A673 (cell line): Measurements from ENCODE around the gene KCNMA1. TPM values are rescaled to one million over a fixed set of nuclear protein-coding genes. Genes with fewer than 3 reads are reported as not detected.

Source experiments
- BruUV-seq: library from RNA; stranded (reverse); fragments of 400-500 nt; replicated peaks from 2 replicates; lab custom pipeline; 2021; lab: Mats Ljungman, UMichigan
- CTCF ChIA-PET: fragments of 300-600 bp; sonication (Branson Sonifier 250); formaldehyde crosslinking; loops from one replicate; lab custom pipeline; 2022; ENCODE audit warnings: antibody characterized with exemption; lab: Charles Lee
- POLR2A ChIA-PET: fragments of 300-600 bp; sonication (Branson Sonifier 250); formaldehyde crosslinking; loops from one replicate; lab custom pipeline; 2022; ENCODE audit warnings: antibody characterized with exemption; ENCODE audit not compliant: low non-redundant PET; lab: Charles Lee
- DNase-seq: peaks from one replicate; pipeline ENCODE4 v3.0.0-alpha.2; 2015; ENCODE audit warnings: low spot score
- H3K27ac ChIP-seq: fragments of 200-600 bp; sonication (generic); 2 replicates; pipeline ENCODE4 v1.5.1; 2016; ENCODE audit warnings: mixed run types, low read depth, mild to moderate bottlenecking, mixed read lengths, antibody characterized with exemption, low read length; ENCODE audit not compliant: poor library complexity, severe bottlenecking
- H3K27me3 ChIP-seq: fragments of 200-600 bp; sonication (generic); replicated peaks from 2 replicates; pipeline ENCODE4 v1.6.1; 2017; ENCODE audit warnings: mixed run types, low read depth, mild to moderate bottlenecking, mixed read lengths, antibody characterized with exemption, low read length; ENCODE audit not compliant: insufficient read depth, poor library complexity
- H3K36me3 ChIP-seq: fragments of 200-600 bp; sonication (generic); 2 replicates; pipeline ENCODE4 v1.6.1; 2016; ENCODE audit warnings: mixed run types, mild to moderate bottlenecking, mixed read lengths, antibody characterized with exemption, low read length; ENCODE audit not compliant: insufficient read depth, poor library complexity, severe bottlenecking
- H3K4me1 ChIP-seq: fragments of 200-600 bp; sonication (generic); 2 replicates; pipeline ENCODE4 v1.6.1; 2017; ENCODE audit warnings: mixed run types, mild to moderate bottlenecking, mixed read lengths, antibody characterized with exemption, low read length; ENCODE audit not compliant: insufficient read depth, poor library complexity, severe bottlenecking
- H3K4me3 ChIP-seq: fragments of 200-600 bp; sonication (generic); 2 replicates; pipeline ENCODE4 v1.5.1; 2016; ENCODE audit warnings: low read depth, mixed run types, mild to moderate bottlenecking, mixed read lengths, low read length; ENCODE audit not compliant: poor library complexity, severe bottlenecking
- H3K9me3 ChIP-seq: fragments of 200-600 bp; sonication (generic); 2 replicates; pipeline ENCODE4 v1.6.1; 2016; ENCODE audit warnings: mixed run types, low read depth, mild to moderate bottlenecking, mixed read lengths, antibody characterized with exemption, low read length; ENCODE audit not compliant: poor library complexity, severe bottlenecking
- CTCF ChIP-seq: fragments of 300-800, 200-600 bp; sonication (generic); conservative IDR thresholded peaks from 2 replicates; pipeline ENCODE4 v1.5.1; 2017; ENCODE audit warnings: low read depth, mild to moderate bottlenecking, antibody characterized with exemption, low read length, moderate library complexity, mixed read lengths
- EZH2 ChIP-seq: fragments of 200-600 bp; sonication (generic); IDR thresholded peaks from 2 replicates; pipeline ENCODE4 v1.6.1; 2017; ENCODE audit warnings: borderline replicate concordance, low read depth, mild to moderate bottlenecking, mixed read lengths, antibody characterized with exemption, low read length; ENCODE audit not compliant: poor library complexity, severe bottlenecking
- intact Hi-C: fragments of 100-400 bp; cut with micrococcal nuclease; formaldehyde crosslinking; loops from one replicate; pipeline ENCODE4 v1.10.0; 2022; ENCODE audit not compliant: unreplicated experiment
- total RNA-seq: library from RNA; stranded (reverse); gene quantifications from 2 replicates; pipeline ENCODE4 v1.2.3, GENCODE V29; 2021

KCNMA1 gene
- total RNA-seq, 1 experiment from 2014 or later = 0.84 TPM

DNA sequence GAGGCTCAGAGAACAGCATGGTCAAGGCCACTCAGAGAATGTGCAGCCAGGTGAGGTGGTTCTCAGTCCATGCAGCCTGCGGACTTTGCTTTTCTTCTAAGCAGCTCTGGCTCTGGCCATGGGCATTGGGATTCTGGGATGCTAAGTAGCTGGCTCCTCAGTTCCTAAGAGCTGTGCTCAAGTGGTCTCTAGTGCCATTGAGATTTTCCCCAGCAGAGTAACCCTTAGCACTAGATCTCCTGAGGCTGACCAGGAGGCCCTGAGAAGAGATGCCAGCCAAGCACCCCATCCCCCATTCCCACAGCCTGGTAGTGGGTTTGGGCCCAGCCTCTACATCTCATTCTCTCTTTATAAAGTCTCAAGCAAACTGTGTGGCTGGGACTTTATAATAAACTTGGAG, 77.1 kb downstream of the KCNMA1 start:
- peaks cover 21% of the 10 kb centered on the region for H3K27me3 ChIP-seq
- TF ChIP-seq CTCF = no peak
- TF ChIP-seq EZH2 = no peak
- CTCF ChIA-PET = no interaction called here
- no peak for DNase-seq
- POLR2A ChIA-PET = no interaction called here
- BruUV-seq = no TSS peak
- intact Hi-C loops = no loop called here
- no peak overlapping the region for H3K4me3 ChIP-seq
- no peaks in the 10 kb centered on the region for H3K4me1 ChIP-seq
- no peaks in the 10 kb centered on the region for H3K36me3 ChIP-seq
- no peak overlapping the region for H3K27ac ChIP-seq
- H3K9me3 ChIP-seq = no peaks in the 10 kb centered on the region

GRCh38 chr10:77560052-77560451, 77.6 kb downstream of the KCNMA1 start:
- TF ChIP-seq CTCF (no peak), EZH2 (no peak)
- H3K36me3 ChIP-seq = no peaks in the 10 kb centered on the region
- H3K27me3 ChIP-seq = peaks cover 17% of the 10 kb centered on the region
- DNase-seq = no peak
- BruUV-seq = no TSS peak
- no peak overlapping the region for H3K4me3 ChIP-seq
- intact Hi-C loops = no loop called here
- H3K27ac ChIP-seq = no peak overlapping the region
- CTCF ChIA-PET = no interaction called here
- no peaks in the 10 kb centered on the region for H3K4me1 ChIP-seq
- POLR2A ChIA-PET = no interaction called here
- H3K9me3 ChIP-seq = no peaks in the 10 kb centered on the region

GRCh38 chr10:77556990-77557601, 80.5 kb downstream of the KCNMA1 start:
- no peaks in the 10 kb centered on the region for H3K9me3 ChIP-seq
- POLR2A ChIA-PET = no interaction called here
- intact Hi-C loops = no loop called here
- DNase-seq = no peak
- H3K4me3 ChIP-seq = no peak overlapping the region
- CTCF ChIA-PET = no interaction called here
- no peak for TF ChIP-seq EZH2
- TF ChIP-seq CTCF = no peak
- H3K27ac ChIP-seq = no peak overlapping the region
- BruUV-seq = no TSS peak
- peaks cover 2% of the 10 kb centered on the region for H3K27me3 ChIP-seq
- no peaks in the 10 kb centered on the region for H3K36me3 ChIP-seq
- H3K4me1 ChIP-seq = no peaks in the 10 kb centered on the region
